CD4-positive, alpha-beta T cell (primary cell): ENCODE results near the gene SCIN. TPM values are rescaled to one million over a fixed set of nuclear protein-coding genes. Genes with fewer than 3 reads are reported as not detected.

Experiments
- ATAC-seq: fragments of 200-7000 bp; cut with Tn5 transposase; one replicate; pipeline ENCODE4 v1.10.0; 2022; ENCODE audit warnings: mild to moderate bottlenecking; ENCODE audit not compliant: poor library complexity
- CTCF ChIA-PET: fragments of 350-600 bp; sonication (Branson Sonifier 250); formaldehyde crosslinking; loops from one replicate; lab custom pipeline; 2021; ENCODE audit warnings: antibody characterized with exemption, inconsistent platforms; lab: Charles Lee
- POLR2A ChIA-PET: fragments of 350-600 bp; sonication (Branson Sonifier 250); formaldehyde crosslinking; loops from one replicate; lab custom pipeline; 2021; ENCODE audit warnings: antibody characterized with exemption, inconsistent platforms; lab: Charles Lee
- DNase-seq, 14 experiments: peaks; one replicate each; pipeline ENCODE4 v3.0.0-alpha.2; 2013 to 2020; ENCODE audit warnings: mixed read lengths in 2 of 14
- H3K27ac ChIP-seq, 2 donors: one replicate each; pipeline versions ENCODE4 v1.5.1 to v1.7.0; 2013; ENCODE audit warnings: low read length in 2 of 2, low read depth in 1 of 2, mild to moderate bottlenecking in 1 of 2
- H3K27me3 ChIP-seq, 2 experiments: 1 replicate in 1 of 2; 2 replicates in 1 of 2; pipeline versions ENCODE4 v1.6.1 to v1.7.0; 2013; ENCODE audit warnings: low read length in 2 of 2, control low read depth in 1 of 2, mild to moderate bottlenecking in 1 of 2, moderate library complexity in 1 of 2; ENCODE audit not compliant: insufficient read depth in 2 of 2, control insufficient read depth in 1 of 2
- H3K36me3 ChIP-seq: one replicate; pipeline ENCODE4 v1.6.1; 2013; ENCODE audit warnings: low read length, control low read depth; ENCODE audit not compliant: insufficient read depth
- H3K4me1 ChIP-seq: one replicate; pipeline ENCODE4 v1.6.1; 2013; ENCODE audit warnings: low read length, control low read depth; ENCODE audit not compliant: insufficient read depth
- H3K4me3 ChIP-seq: one replicate; pipeline ENCODE4 v1.5.1; 2013; ENCODE audit warnings: mild to moderate bottlenecking, low read length, moderate library complexity
- H3K9me3 ChIP-seq, 2 experiments: 1 replicate in 1 of 2; 2 replicates in 1 of 2; pipeline versions ENCODE4 v1.6.1 to v1.7.0; 2013; ENCODE audit warnings: low read length in 2 of 2, mild to moderate bottlenecking in 2 of 2, control low read depth in 1 of 2, moderate library complexity in 1 of 2; ENCODE audit not compliant: control insufficient read depth in 1 of 2, insufficient read depth in 1 of 2
- H3K27ac Mint-ChIP-seq: one replicate; pipeline ENCODE4 v1.8.0; 2020; ENCODE audit warnings: mixed read lengths
- H3K27me3 Mint-ChIP-seq: one replicate; pipeline ENCODE4 v1.8.0; 2021; ENCODE audit warnings: mixed read lengths
- H3K36me3 Mint-ChIP-seq: one replicate; pipeline ENCODE4 v1.8.0; 2021; ENCODE audit warnings: low read depth, mixed read lengths
- H3K4me1 Mint-ChIP-seq: one replicate; pipeline ENCODE4 v1.8.0; 2021; ENCODE audit warnings: low read depth, mixed read lengths
- H3K4me3 Mint-ChIP-seq: one replicate; pipeline ENCODE4 v1.8.0; 2020; ENCODE audit warnings: mild to moderate bottlenecking, mixed read lengths
- H3K9me3 Mint-ChIP-seq: one replicate; pipeline ENCODE4 v1.8.0; 2020; ENCODE audit warnings: mixed read lengths
- intact Hi-C, 2 experiments: fragments of 100-400 bp; cut with DNase I in 1 of 2; cut with micrococcal nuclease in 1 of 2; formaldehyde crosslinking; loops; one replicate each; pipeline versions ENCODE4 v1.15.1 to v1.9.0; 2023 to 2025; cut with DNase I, micrococcal nuclease
- total RNA-seq, 174 experiments: library from RNA in 2 of 174; stranded (reverse) in 2 of 174; gene quantifications; one replicate each; pipeline ENCODE4 v1.2.3 and lab custom pipeline; 2021 to 2026
- TF ChIP-seq, protein P1 (sequence below): fragments of 200-600 bp; IDR thresholded peaks from one replicate; pipeline ENCODE4 v1.8.0; 2022; ENCODE audit warnings: antibody characterized with exemption, mild to moderate bottlenecking

The SCIN gene
- total RNA-seq, 2 experiments from 2014 or later, result 0.08 TPM; not detected in 1

DNA sequence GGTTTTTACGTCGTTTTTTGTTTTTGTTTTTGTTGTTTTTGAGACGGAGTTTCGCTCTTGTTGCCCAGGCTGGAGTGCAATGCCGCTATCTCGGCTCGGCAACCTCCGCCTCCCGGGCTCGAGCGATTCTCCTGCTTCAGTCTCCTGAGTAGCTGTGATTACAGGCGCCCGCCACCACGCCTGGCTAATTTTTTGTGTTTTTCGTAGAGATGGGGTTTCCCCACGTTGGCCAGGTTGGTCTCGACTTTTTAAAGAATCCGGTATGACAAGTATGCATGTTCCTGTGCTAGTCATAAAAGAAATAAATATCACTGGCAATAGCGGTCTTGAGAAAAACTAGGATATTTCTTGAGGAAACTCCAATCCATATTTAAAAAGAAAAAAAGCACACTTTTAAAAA, 114.2 kb downstream of the SCIN start:
- intact Hi-C loops, result loop anchor here (5.0 to 10.0 kb wide), 3 partner anchors 47 to 1040 kb away; no protein-coding TSS in a partner anchor
- Mint-ChIP-seq H3K9me3 (no peaks in the 10 kb centered on the region), H3K27ac (peak overlapping the region; percentile 89), H3K4me1 (peaks cover 36% of the 10 kb centered on the region), H3K36me3 (peaks cover 6% of the 10 kb centered on the region), H3K4me3 (no peak overlapping the region), H3K27me3 (no peaks in the 10 kb centered on the region)
- DNase-seq (peak in 1 of 14 experiments; percentile 18), ATAC-seq (no peak)
- ChIA-PET CTCF (no interaction called here), POLR2A (no interaction called here)
- Histone ChIP-seq H3K27me3 (no peaks in the 10 kb centered on the region), H3K4me3 (no peak overlapping the region), H3K27ac (peak overlapping the region in 1 of 2 donors; percentile 17), H3K4me1 (peaks cover 24% of the 10 kb centered on the region), H3K9me3 (peaks cover 0 to 3% of the 10 kb centered on the region in 2 experiments), H3K36me3 (no peaks in the 10 kb centered on the region)
- TF ChIP-seq, protein P1, sequence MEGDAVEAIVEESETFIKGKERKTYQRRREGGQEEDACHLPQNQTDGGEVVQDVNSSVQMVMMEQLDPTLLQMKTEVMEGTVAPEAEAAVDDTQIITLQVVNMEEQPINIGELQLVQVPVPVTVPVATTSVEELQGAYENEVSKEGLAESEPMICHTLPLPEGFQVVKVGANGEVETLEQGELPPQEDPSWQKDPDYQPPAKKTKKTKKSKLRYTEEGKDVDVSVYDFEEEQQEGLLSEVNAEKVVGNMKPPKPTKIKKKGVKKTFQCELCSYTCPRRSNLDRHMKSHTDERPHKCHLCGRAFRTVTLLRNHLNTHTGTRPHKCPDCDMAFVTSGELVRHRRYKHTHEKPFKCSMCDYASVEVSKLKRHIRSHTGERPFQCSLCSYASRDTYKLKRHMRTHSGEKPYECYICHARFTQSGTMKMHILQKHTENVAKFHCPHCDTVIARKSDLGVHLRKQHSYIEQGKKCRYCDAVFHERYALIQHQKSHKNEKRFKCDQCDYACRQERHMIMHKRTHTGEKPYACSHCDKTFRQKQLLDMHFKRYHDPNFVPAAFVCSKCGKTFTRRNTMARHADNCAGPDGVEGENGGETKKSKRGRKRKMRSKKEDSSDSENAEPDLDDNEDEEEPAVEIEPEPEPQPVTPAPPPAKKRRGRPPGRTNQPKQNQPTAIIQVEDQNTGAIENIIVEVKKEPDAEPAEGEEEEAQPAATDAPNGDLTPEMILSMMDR, result no peak

GRCh38 chr7:12685550-12685949, 115.0 kb downstream of the SCIN start:
- peaks cover 6% of the 10 kb centered on the region for H3K36me3 Mint-ChIP-seq
- ATAC-seq, result no peak
- intact Hi-C loops, result loop anchor here (10.0 kb wide), 2 partner anchors 161 to 1039 kb away; no protein-coding TSS in a partner anchor
- Histone ChIP-seq H3K4me3 (peak overlapping the region; percentile 89), H3K27ac (peak overlapping the region; percentile 90 to 98), H3K4me1 (peaks cover 24% of the 10 kb centered on the region), H3K9me3 (peaks cover 0 to 3% of the 10 kb centered on the region in 2 experiments), H3K36me3 (no peaks in the 10 kb centered on the region), H3K27me3 (no peaks in the 10 kb centered on the region)
- ChIA-PET CTCF (interaction anchor here (0.9 to 2.6 kb wide), 9 partner anchors 10 to 475 kb away, joined by 3 to 28 read pairs (median 5); partner anchors contain the start of gene TMEM106B), POLR2A (interaction anchor here (0.7 to 2.6 kb wide), 7 partner anchors 11 to 636 kb away, joined by 3 to 14 read pairs (median 7); no protein-coding TSS in a partner anchor)
- peak in 12 of 14 experiments; percentile 5 to 78 (median 28) for DNase-seq
- TF ChIP-seq, protein P1, result peak; percentile 29
- H3K4me1 Mint-ChIP-seq, result peaks cover 39% of the 10 kb centered on the region
- H3K9me3 Mint-ChIP-seq, result no peaks in the 10 kb centered on the region
- H3K27ac Mint-ChIP-seq, result peak overlapping the region; percentile 89
- no peaks in the 10 kb centered on the region for H3K27me3 Mint-ChIP-seq
- peak overlapping the region; percentile 96 for H3K4me3 Mint-ChIP-seq

GRCh38 chr7:12686234-12686890, 115.8 kb downstream of the SCIN start:
- peaks cover 0 to 3% of the 10 kb centered on the region in 2 experiments for H3K9me3 ChIP-seq
- TF ChIP-seq, protein P1, result peak; percentile 77
- no peaks in the 10 kb centered on the region for H3K27me3 Mint-ChIP-seq
- peaks cover 24% of the 10 kb centered on the region for H3K4me1 ChIP-seq
- H3K27me3 ChIP-seq, result no peaks in the 10 kb centered on the region
- peak overlapping the region; percentile 96 for H3K4me3 Mint-ChIP-seq
- peaks cover 39% of the 10 kb centered on the region for H3K4me1 Mint-ChIP-seq
- H3K36me3 Mint-ChIP-seq, result peaks cover 6% of the 10 kb centered on the region
- H3K27ac Mint-ChIP-seq, result peak overlapping the region; percentile 89
- ATAC-seq (peak; percentile 80), DNase-seq (peak; percentile 85 to 100 (median 94))
- peak overlapping the region; percentile 90 to 98 for H3K27ac ChIP-seq
- peak overlapping the region; percentile 89 for H3K4me3 ChIP-seq
- intact Hi-C loops, result loop anchor here (2.0 to 10.0 kb wide), 4 partner anchors 44 to 1038 kb away; no protein-coding TSS in a partner anchor
- H3K36me3 ChIP-seq, result no peaks in the 10 kb centered on the region
- ChIA-PET CTCF (interaction anchor here (0.6 to 2.6 kb wide), 31 partner anchors 9 to 579 kb away, joined by 3 to 28 read pairs (median 4); partner anchors contain the start of gene TMEM106B), POLR2A (interaction anchor here (0.5 to 2.6 kb wide), 17 partner anchors 10 to 1746 kb away, joined by 3 to 14 read pairs (median 6); partner anchors contain the start of gene TMEM106B)
- no peaks in the 10 kb centered on the region for H3K9me3 Mint-ChIP-seq
